NCI-H1930 (cell line): Measurements from ENCODE around the gene HMGXB3.

Experiments used
- DNase-seq, 2 experiments: peaks; one replicate each; lab custom pipeline; 2025; lab: John Stamatoyannopoulos, UW

Gene HMGXB3

GRCh38 chr5:150052956-150053712 lies 52.6 kb downstream of the HMGXB3 start:
- DNase-seq: no peak

GRCh38 chr5:150053713-150054392 lies 53.3 kb downstream of the HMGXB3 start:
- no peak for DNase-seq

- no peak for DNase-seq
Observed at GRCh38 chr5:150054569-150054968, 54.0 kb downstream of the HMGXB3 start.

GRCh38 chr5:150055326-150056074 lies 55.0 kb downstream of the HMGXB3 start:
- no peak for DNase-seq

- DNase-seq: no peak
Observed at GRCh38 chr5:150056075-150056443, 55.5 kb downstream of the HMGXB3 start.

- no peak for DNase-seq
Observed at GRCh38 chr5:150057052-150057451, 56.5 kb downstream of the HMGXB3 start.

- DNase-seq: no peak
Observed at GRCh38 chr5:150057511-150057910, 57.0 kb downstream of the HMGXB3 start.

GRCh38 chr5:150057996-150058395 lies 57.5 kb downstream of the HMGXB3 start:
- no peak for DNase-seq

GRCh38 chr5:150058480-150059126 lies 58.1 kb downstream of the HMGXB3 start:
- no peak for DNase-seq

- no peak for DNase-seq
Observed at GRCh38 chr5:150059623-150060022, 59.1 kb downstream of the HMGXB3 start.

GRCh38 chr5:150060471-150060870 lies 59.9 kb downstream of the HMGXB3 start:
- DNase-seq: no peak

- no peak for DNase-seq
Observed at GRCh38 chr5:150061538-150061995, 61.0 kb downstream of the HMGXB3 start.

- DNase-seq: no peak
Observed at GRCh38 chr5:150062216-150062922, 61.8 kb downstream of the HMGXB3 start.

- no peak for DNase-seq
Observed at GRCh38 chr5:150063638-150064037, 63.1 kb downstream of the HMGXB3 start.

- DNase-seq: no peak
Observed at GRCh38 chr5:150064681-150065220, 64.2 kb downstream of the HMGXB3 start.

GRCh38 chr5:150065346-150065745 lies 64.8 kb downstream of the HMGXB3 start:
- DNase-seq: no peak

- DNase-seq: no peak
Observed at GRCh38 chr5:150065886-150066285, 65.3 kb downstream of the HMGXB3 start.

- no peak for DNase-seq
Observed at GRCh38 chr5:150066436-150066835, 65.9 kb downstream of the HMGXB3 start.

- no peak for DNase-seq
Observed at GRCh38 chr5:150066901-150067396, 66.4 kb downstream of the HMGXB3 start.

- no peak for DNase-seq
Observed at GRCh38 chr5:150067405-150067960, 66.9 kb downstream of the HMGXB3 start.

- DNase-seq: no peak
Observed at GRCh38 chr5:150068071-150068470, 67.5 kb downstream of the HMGXB3 start.
